Measurements from ENCODE around the gene PRR5.

Gene PRR5

GRCh38 chr22:44759430-44760310 is 57.7 kb downstream of the PRR5 start:
- H3K4me3 ChIP-seq (ENCODE audit: low read depth, low read length), result no peak overlapping the region
- no peak for TF ChIP-seq CTCF (IDR thresholded peaks at IDR 0.05; ENCODE audit: low read depth, low read length, missing control alignments)
- no peak for DNase-seq (ENCODE audit: low read depth)
- in situ Hi-C loops (cut with HindIII; ENCODE audit: low sequenced_read_pairs), result no loop called here

GRCh38 chr22:44760476-44760875 is 58.5 kb downstream of the PRR5 start:
- H3K4me3 ChIP-seq (ENCODE audit: low read depth, low read length), result no peak overlapping the region
- DNase-seq (ENCODE audit: low read depth), result no peak
- in situ Hi-C loops (cut with HindIII; ENCODE audit: low sequenced_read_pairs), result no loop called here
- no peak for TF ChIP-seq CTCF (IDR thresholded peaks at IDR 0.05; ENCODE audit: low read depth, low read length, missing control alignments)

GRCh38 chr22:44761025-44761424 is 59.0 kb downstream of the PRR5 start:
- in situ Hi-C loops (cut with HindIII; ENCODE audit: low sequenced_read_pairs), result no loop called here
- no peak overlapping the region for H3K4me3 ChIP-seq (ENCODE audit: low read depth, low read length)
- no peak for DNase-seq (ENCODE audit: low read depth)
- TF ChIP-seq CTCF (IDR thresholded peaks at IDR 0.05; ENCODE audit: low read depth, low read length, missing control alignments), result no peak

GRCh38 chr22:44764373-44764772 is 62.4 kb downstream of the PRR5 start:
- no peak for TF ChIP-seq CTCF (IDR thresholded peaks at IDR 0.05; ENCODE audit: low read depth, low read length, missing control alignments)

GRCh38 chr22:44764974-44765373 is 63.0 kb downstream of the PRR5 start:
- DNase-seq (ENCODE audit: low read depth), result no peak
- no peak for TF ChIP-seq CTCF (IDR thresholded peaks at IDR 0.05; ENCODE audit: low read depth, low read length, missing control alignments)
- no peak overlapping the region for H3K4me3 ChIP-seq (ENCODE audit: low read depth, low read length)
- in situ Hi-C loops (cut with HindIII; ENCODE audit: low sequenced_read_pairs), result no loop called here

More at GRCh38 chr22:44764373-44764772, 62.4 kb downstream of the PRR5 start:
- DNase-seq (ENCODE audit: low read depth), result no peak
- in situ Hi-C loops (cut with HindIII; ENCODE audit: low sequenced_read_pairs), result no loop called here
- no peak overlapping the region for H3K4me3 ChIP-seq (ENCODE audit: low read depth, low read length)

GRCh38 chr22:44765571-44766285 is 63.7 kb downstream of the PRR5 start:
- H3K4me3 ChIP-seq (ENCODE audit: low read depth, low read length), result no peak overlapping the region
- no peak for DNase-seq (ENCODE audit: low read depth)
- TF ChIP-seq CTCF (IDR thresholded peaks at IDR 0.05; ENCODE audit: low read depth, low read length, missing control alignments), result no peak
- in situ Hi-C loops (cut with HindIII; ENCODE audit: low sequenced_read_pairs), result no loop called here

Measured in astrocyte of the cerebellum (primary cell).